Lung microvascular endothelial cell (primary cell): ENCODE measurements around the gene MYOD1. TPM values are rescaled to one million over a fixed set of nuclear protein-coding genes. Genes with fewer than 3 reads are reported as not detected.
A peak's percentile ranks its signal among the peaks of the same experiment; 100 is the strongest.

Experiments
- DNase-seq, 2 donors: peaks; one replicate each; pipeline versions ENCODE4 v3.0.0 to v3.0.0-alpha.2; 2010; ENCODE audit warnings: low read depth in 2 of 2
- total RNA-seq: library from RNA; depleted of rRNA; stranded (reverse); fragments of >200 nt; gene quantifications from 2 replicates; pipeline ENCODE4 v1.2.1, GENCODE V29; 2014

MYOD1 gene
- total RNA-seq, 1 donor from 2014 or later = not detected

DNA sequence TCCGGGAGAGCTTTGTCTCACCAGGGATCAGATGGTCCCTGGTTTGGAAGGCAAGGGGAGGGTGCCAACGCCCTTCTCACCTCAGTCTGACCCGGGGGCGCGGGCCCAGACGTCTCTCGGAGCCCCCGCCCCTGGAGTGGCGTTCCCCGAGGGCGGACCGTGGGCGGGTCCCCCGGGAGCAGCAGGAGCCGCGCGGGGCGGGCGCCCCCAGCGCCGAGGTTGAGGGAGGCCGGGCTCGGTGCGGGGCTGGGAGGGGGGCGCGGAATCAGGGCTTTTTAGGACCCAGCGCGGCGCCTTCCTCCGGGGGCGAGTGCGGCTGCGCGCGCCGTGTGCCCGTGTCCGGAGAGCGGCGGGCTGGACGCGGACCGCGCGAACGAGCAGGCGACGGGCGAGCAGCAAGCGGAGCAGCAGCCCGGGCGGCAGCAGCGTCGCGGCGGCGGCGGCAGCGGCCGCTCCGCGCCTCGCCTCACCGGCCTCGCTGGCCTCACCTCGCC, 15.1 kb downstream of the MYOD1 start, which contains the start of gene KCNC1:
KCNC1 (plus strand) TSS at position 364 of the 494 bp plus-strand sequence. CDS start 1,222 bp downstream, outside the sequence.
- peak; percentile 49 to 57 for DNase-seq

DNA sequence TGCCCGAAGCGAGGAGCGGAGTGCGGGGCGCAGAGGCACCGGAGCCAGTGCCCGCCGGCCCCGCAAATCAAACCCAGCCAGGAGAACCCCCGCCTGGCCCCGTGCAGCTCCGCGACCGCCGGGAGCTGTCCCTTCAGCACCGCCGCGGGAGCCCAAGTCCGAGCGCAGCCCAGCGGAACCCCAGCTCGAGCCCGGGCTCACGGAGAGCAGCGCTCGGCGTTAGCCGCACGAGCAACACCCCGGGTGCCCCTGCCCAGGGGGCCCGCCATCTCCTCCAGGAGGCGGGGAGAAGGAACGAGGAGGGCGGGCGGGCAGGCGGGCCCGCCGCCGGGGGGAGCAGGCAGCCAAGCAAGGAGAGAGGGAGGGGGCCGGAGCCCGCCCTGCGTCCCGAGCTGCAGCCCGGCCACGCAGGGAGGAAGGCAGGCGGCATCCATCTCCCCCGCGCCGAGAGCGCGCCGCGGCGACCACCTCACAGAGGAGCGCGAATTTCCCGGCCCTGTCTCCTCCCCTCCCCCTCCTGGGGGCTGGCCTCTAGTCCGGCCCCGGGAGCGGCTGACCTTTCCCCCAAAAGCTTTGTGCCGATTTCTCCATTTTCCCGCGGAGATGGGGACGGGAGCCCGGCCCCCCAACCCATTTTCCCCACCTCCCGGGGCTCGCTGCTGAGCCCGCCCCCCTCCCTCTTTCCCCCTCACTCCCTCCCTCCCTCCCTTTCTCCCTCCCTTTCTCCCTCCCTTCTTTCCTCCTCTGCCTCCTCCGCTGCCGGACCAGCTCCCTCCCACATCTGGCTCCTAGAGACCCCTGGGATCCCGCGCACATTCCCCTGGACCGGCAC, 15.8 kb downstream of the MYOD1 start:
- DNase-seq = peak; percentile 80

DNA sequence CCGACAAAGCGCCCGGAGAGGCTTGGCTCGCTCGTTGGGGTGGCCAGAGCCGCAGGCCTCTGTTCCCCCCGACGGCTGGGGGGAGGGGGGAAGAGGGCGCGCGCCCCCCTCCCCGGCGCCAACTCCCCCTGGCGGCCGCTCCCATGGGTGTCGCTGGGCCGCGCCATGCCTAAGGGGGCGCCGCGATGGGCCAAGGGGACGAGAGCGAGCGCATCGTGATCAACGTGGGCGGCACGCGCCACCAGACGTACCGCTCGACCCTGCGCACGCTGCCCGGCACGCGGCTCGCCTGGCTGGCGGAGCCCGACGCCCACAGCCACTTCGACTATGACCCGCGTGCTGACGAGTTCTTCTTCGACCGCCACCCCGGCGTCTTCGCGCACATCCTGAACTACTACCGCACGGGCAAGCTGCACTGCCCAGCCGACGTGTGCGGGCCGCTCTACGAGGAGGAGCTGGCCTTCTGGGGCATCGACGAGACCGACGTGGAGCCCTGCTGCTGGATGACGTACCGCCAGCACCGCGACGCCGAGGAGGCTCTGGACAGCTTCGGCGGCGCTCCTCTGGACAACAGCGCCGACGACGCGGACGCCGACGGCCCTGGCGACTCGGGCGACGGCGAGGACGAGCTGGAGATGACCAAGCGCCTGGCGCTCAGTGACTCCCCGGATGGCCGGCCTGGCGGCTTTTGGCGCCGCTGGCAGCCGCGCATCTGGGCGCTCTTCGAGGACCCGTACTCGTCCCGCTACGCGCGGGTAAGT, 16.6 kb downstream of the MYOD1 start:
- DNase-seq = no peak

DNA sequence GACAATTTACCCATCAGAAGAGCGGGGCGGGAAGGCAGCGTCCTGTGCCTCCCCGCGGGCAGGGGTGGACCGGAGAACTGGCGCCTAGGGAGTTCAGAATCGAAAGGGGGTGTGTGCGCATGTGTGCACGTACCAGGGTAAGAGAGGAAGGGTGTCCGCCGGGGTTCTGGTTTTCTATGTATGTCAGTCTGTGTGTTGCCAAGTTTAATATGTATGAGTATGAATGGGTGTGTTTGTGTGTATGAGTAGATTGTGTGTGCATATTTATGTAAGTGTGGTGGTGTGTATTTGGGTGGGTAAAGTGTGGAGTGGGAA, 17.2 kb downstream of the MYOD1 start:
- no peak for DNase-seq

DNA sequence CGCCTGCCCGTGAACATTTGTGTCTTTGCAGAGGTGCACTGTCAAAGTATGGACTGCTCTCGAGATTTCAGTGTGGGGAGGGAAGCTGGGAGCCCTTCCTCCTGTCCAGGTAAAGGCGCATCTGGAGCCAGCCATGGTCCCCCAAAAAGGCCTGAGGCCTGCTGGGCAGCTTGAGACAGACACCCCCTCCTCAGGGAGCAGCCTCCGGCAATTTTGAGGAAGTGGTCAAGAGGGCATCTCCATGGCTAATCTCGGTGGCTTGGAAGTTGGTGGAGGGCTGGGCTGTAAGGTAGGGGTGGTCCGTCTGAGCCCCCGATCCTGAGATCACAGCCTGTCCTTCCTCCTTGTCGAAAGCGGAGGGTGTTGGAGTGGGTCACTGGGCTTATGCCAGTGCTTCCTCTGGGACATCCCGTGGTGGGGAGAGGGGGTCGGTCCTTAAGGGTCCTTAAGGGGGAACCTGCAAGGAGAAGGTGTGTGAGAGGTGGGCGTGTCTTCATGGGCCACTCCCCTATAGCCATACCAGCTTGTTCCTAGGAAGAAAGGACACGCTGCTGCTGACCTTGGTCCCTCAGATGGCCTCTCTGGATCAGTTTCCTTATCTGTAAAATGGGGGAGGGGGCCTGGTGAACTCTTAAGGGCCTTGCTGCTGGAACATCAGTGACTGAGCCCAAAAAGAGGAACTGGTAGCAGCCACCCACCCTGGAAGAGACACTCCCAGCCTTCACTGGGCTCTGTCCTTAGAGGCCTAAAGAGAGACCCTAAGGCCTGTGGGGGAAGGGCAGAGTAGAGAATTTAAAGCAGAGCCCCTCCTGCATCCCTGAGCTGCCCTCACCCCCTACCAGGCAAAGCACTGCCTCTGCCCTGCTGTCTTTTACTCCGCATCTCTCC, 17.8 kb downstream of the MYOD1 start:
- no peak for DNase-seq

DNA sequence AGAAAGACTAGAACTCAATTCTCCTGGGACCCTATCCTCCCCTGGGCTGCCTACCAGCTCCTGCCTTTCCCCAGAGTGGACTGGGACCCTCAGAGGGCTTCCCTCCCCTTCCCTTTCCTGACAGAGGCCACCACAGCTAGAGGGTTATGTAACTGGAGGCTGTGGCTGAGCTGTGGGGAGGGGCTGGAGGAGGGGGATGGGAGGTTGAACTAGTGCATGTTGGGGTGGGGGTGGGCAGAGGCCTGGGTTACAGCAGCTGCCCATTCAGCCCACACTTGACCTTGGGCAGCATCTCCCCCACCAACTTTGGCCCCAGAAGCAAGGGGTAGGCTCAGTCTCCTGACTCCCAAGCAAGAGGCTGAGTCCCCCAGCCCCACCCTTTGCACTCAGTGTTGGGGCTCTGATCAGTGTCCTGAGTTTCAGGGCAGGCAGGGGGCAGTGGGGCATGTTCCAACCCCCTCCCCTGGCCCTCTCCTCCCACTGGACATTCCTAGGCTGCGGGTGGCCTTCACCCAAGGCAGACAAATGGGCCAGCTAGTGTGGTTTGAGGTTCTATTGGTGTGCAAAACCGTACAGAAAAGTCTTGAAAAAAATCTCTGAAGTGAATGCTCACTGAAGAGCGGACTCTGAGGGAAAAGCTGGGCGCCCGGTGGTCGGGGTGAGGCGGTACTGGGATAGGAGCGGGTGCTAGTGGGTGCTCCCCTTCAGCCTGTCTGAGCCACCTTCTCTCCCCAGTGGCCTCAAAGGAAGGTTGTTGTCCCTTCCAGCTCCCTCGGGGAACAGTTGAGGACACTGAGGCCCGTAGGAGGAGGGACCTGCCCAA, 19.0 kb downstream of the MYOD1 start:
- DNase-seq = no peak

DNA sequence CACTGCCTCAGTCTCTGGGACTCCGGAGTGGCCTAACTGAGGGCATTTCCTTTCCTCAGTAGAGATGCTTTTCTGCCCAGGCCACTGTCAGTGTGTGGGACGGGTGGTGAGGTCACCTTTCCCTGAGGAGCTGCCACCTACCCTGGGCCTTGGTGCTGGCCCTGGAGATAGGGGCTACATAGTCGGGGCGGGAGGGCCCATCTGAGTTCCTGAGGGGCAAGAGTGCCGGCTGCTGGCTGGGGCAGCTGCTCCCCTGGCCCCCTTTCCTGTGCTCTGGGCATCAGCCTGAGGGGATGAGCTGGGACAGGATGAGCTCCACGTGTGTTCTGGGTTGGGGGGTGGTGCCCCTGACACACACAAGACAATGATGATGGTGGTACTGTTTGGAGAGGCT, 20.6 kb downstream of the MYOD1 start:
- no peak for DNase-seq

DNA sequence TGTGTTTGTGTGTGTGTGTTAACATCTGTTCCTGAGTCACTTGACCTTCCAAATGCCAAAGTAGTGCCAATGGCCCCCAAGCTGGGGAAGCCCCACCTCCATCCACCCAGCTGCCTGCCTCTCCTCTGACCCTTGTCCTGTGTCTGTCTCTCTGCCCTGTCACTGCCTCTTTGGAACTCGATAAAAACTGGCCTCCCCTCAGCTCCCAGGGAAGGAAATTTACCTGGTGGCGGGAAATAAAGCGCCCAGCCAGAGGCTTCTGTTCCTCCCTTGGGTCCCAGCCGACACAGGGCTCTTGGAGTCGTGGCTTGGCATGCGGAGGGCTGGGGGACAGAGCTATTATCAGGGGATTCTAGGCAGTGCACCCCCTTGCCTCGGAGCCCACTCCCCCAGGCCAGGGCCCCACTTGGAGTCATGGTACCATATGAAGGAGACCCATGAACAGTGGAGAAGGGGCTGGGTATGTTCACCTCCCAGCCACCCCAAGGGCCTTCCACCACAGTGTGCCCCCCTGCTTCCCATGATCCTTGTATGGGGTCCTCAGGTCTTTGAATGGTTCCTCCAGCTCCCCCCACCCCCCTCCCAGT, 21.4 kb downstream of the MYOD1 start:
- DNase-seq = no peak

DNA sequence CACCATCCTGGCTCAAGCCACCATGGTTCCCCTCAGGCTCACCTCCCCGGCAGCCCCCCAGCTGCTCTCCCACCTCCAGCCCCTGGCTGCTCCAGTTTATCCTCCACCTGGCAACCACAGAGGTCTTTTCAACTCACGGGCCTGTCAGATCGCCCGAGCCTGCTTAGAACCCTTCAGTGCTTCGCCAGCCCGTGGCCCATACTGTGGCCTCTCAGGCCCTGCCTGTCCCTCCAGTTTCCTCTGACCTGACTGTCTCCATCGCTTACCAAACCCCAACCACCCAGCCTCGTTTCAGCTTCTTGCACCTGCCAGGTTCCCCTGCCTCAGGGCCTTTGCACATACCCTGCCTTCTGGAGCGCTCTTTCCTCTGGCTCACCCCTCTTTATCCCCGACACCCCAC, 22.1 kb downstream of the MYOD1 start:
- no peak for DNase-seq

DNA sequence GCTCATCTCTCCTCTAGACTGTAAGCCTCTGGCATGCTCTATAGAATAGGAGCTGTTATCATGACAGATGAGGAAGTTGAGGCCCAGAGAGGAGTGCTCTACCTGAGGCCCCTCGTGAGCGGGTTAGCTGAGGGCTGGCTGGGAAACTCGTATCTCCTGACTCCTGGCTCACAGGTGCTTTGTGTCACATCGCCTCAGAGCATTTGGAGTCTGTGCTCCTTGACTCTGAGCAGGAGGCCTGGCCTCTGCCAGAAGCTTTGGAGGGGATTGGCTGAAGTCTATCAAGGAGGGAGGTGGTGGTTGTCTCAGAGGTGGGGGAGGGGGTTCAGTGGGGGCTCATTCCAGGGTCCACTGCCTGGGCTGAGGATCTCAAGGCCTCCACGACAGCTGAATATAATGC, 22.6 kb downstream of the MYOD1 start:
- no peak for DNase-seq

DNA sequence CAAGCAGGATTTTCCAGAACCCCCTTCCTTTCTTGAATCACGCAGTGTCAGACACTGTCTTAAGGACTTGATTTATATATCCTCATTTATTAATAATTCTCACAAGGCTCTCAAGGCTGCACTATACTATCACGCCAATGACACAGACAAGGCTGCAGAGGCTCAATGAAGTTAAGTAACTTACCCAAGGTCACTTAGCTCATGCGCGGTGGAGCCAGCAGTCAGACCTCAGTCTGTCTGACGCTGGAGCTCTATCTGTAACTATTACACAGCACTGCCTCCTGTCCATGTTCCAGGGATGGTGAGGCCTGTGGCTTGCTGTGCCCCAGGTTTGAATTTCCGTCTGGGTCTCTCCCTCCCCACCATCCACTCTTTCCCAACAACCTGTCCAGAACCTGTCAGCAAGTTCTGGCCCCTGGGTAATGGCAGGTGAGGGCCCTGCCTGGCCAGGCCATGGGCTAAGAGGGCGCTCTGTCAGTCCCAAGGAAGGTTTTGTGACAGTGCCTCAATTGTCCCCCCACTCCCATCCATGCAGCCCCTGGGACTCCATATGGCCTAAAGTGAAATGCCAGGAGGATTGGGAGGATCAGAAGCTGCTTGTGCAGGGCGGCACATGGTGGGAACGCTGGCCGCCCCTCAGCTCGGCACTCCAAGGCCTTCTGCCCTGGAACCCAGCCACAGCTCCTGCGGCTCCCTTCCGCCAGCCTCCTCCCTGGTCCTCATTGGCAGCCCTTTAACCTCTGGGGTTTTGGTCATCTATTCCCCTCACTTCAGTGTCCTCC, 23.8 kb downstream of the MYOD1 start:
- DNase-seq = no peak

DNA sequence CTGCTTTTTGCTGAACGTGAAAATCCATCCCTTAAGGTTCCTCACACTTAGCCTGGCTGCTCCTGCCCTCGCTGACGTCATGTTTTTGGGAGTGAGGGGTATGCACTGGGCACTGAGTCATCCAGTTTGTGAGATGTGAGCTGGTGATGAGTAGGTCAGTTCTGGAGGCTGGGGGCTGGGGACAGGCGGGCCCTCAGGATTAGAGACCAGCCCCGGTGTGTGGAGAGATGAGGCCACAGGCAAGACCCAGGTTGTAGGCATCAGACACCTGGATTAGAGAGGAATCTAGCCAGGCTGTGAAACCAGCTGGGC, 24.4 kb downstream of the MYOD1 start:
- no peak for DNase-seq

DNA sequence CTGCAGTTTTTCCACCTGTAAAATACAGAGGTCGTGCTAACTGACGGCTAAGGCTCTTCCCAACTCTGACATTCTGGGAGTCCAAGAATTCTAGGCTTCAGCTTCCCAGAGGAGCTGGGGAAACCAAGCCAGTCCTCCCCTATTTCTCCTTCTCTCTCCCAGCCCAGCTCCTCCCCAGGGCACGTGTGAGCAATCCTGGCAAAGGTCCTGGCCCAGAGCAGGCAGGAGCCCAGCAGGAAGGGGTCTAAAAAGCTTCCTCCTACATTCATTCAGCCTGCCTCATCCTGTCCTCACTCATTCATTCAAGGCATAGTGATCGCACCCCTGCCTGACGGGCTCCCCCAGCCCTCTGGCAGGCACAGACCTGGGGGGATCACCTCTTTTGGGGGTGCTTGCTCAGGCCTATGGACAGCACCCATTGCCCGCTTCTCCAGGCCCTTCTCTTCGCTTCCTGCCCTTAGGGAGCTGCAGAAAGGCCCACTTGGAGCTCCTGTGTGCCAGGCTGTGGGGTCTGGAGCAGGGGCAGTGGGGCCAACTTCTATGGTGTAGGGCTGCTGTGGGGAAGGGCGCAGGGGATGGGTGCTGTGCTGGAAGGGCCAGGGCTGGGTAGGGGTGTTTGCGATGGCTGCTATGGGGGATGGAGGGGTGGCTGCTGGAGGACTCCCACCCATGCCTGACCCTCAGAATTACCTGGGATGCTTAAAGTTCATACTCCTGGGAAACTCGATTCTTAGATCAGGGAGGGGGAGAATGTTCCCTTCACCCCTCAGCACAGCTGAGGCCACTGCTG, 25.0 kb downstream of the MYOD1 start:
- DNase-seq = no peak

DNA sequence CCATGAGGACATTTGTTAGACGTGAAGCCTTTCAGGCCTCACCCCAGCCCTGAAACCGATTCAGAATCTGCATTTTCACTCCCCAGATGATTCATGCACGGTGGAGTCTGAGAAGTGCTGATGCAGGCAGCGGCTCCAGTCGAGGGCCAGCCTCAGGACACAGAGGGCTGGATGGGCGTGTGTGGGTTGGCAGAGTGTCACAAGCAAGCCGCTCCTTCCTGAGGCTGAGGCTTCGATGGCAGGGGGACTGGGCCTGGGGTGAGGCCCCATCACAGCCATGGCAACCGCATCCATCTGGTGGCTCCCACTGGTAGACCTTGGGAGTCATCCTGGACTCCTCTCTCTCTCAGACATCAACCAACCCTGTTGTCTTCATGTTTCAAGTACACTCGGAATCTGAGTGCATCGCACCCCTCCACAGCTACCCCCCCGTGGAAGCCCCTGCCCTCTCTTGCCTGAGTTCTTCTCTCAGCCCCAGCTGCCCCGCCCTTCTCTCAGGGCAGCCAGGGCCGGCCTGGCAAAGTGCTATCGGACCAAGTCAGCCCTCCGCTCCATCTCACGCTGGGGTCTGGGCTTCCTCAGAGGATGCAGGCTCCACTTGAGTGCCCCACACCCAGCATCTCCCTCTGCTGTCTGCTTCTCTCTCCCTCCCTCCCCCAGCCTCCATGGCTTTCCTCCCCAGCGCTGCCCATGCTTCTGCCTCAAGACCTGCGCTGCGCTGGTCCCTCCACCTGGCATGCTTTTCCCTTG, 25.8 kb downstream of the MYOD1 start:
- no peak for DNase-seq

DNA sequence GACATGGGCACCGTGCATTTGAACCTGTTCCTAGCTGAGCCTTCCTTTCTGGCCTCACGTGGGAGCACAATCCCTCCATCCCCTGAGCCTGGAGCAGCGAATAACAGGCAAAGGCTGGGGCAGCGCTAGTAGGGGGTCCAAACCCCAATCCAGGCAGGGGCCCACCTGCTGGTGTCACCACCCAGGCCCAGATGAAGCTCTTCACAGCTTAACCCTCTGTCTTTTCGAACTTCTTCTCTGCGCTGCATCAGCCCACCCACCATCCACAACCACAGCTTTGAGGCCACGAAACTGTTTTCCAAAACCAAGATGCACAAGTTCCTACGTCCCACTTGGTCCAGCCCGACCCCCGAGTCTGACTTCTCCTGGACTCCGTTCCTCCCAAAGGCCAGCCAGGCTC, 26.7 kb downstream of the MYOD1 start:
- DNase-seq = no peak

DNA sequence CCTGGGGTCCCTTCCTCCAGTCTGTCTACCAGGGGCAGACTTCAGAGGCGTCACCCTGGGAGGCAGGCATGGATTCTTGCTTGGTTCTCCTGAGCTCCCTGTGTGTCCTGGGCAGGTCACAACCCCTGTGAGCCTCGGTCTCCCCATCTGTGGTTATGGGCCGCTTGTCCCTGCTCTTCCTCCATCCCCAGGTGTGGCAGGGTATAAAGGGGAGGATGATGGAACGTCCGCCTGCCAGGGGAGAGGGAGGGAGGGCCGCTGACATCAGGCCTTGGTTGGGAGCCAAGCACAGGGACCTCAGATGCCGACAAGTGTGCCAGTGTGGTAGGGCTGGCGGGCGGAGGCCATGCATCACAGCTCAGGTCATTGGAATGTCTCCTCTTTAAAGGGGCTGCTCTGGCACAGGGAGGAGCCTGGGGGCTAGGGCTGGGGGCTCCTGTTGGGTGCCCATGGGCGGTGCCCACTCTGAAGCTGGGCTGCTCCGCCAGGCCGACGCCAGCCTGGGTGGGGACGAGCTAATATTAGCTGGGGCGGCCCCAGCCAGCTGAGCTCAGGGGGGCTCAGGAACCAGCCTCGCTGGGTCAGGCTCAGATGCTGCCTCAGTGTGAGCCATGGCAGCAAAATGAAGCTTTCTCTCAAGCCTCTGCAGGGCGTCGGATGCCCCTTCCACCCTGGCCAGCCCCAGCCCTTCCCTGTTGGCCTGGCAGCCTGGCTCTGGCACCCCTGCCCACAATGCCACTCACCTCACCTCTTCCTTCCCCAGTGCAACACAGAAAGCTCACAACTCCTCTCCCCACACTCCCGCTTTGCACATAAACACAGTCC, 28.0 kb downstream of the MYOD1 start:
- DNase-seq = no peak

DNA sequence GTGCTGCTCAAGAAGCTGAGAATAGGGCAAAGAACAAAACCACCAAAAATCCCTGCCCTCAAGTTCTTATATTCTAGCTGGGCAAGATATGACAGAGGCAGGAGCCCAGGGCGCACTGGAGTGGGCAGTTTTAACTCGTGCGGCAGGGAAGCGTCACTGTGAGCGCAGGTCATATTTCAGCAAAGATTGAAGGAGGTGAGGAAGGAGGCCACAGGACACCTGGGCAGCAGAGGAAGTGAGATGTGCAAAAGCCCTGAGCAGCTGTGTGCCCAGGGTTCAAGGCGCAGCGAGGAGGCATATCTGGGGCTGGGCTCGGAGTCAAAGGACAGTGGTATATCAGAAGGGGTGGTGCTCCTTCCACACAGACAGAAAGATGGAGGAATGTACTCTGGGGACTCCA, 28.7 kb downstream of the MYOD1 start:
- no peak for DNase-seq
